Measurements from ENCODE around the gene GPR78. TPM values are rescaled to one million over a fixed set of nuclear protein-coding genes. Genes with fewer than 3 reads are reported as not detected.

GPR78 gene
- total and polyA plus RNA-seq, 2 of the 13 experiments (the other 11 are each of a cell fraction or from before 2014, with no cell fraction given): 0.01 to 0.07 TPM

DNA sequence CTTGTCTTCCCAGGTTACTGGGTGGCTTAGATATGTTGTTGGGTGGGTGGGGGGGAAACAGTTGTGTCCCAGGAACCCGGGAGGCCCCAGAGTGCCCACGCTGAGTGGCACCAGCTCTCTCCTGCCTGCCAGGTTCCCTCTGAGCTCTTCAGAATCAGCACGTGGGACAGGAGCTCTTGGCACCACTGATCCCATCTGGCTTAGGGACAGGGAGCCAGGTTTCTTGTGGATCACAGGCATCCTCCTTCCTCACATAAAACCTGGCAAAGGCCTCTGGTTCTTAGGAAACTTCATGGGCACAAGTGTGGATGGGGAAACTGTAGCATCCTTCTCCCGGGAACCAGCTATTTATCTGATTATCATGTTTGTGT is 3.4 kb downstream of the GPR78 start:
- in situ Hi-C loops (cut with HindIII; ENCODE audit: extremely low pct_ligation_motif_present, low pct_unique_long_range_greater_than_20kb) (no loop called here), intact Hi-C loops (cut with micrococcal nuclease; ENCODE audit: unreplicated experiment) (no loop called here)
- 0% methylated on average over 1 of the region's 4 CpGs for WGBS (ENCODE audit: low lambda C conversion rate)
- POLR2A ChIA-PET: no interaction called here
- no peaks in the 10 kb centered on the region for H3K9me3 ChIP-seq (ENCODE audit: low read length)
- ATAC-seq: no peak
- H3K79me2 ChIP-seq (ENCODE audit: insufficient read depth, low read length): no peaks in the 10 kb centered on the region
- H3K27ac ChIP-seq (ENCODE audit: extremely low read length, insufficient read depth, low read length): no peak overlapping the region
- no peak overlapping the region for H2AFZ ChIP-seq (ENCODE audit: low read length)
- TF ChIP-seq ZNF761 (CRISPR knock-in tag; conservative IDR thresholded peaks at IDR 0.05): no peak
- no peak for TF ChIP-seq NFKBIZ (CRISPR knock-in tag; IDR thresholded peaks at IDR 0.05)
- TF ChIP-seq ZNF546 (CRISPR knock-in tag; conservative IDR thresholded peaks at IDR 0.05): no peak
- no peak for TF ChIP-seq ZSCAN20 (CRISPR knock-in tag; IDR thresholded peaks at IDR 0.05; ENCODE audit: borderline replicate concordance)
- no peak for TF ChIP-seq REL (CRISPR knock-in tag; conservative IDR thresholded peaks at IDR 0.05)
- no peak for TF ChIP-seq NFIB (CRISPR knock-in tag; IDR thresholded peaks at IDR 0.05; ENCODE audit: borderline replicate concordance)
- DNase-seq (ENCODE audit: low spot score): no peak
- H3K4me3 ChIP-seq (replicated peaks in 1 of 3; ENCODE audit: insufficient read depth in 1 of 3, low read depth in 2 of 3, low read length in 3 of 3): no peak overlapping the region
- H3K27me3 ChIP-seq (ENCODE audit: control insufficient read depth in 1 of 2, insufficient read depth in 2 of 2, low read length in 2 of 2): peaks cover 5 to 22% of the 10 kb centered on the region in 2 experiments; a peak in 2 of 5 replicates
- no peak for FAIRE-seq
- H3K4me1 ChIP-seq (ENCODE audit: insufficient read depth, low read length): no peaks in the 10 kb centered on the region
- CTCF ChIA-PET (ENCODE audit: low intra/inter-chr PET ratio, low total read pairs): no interaction called here
- no peaks in the 10 kb centered on the region for H3K36me3 ChIP-seq (replicated peaks in 1 of 2; ENCODE audit: control insufficient read depth in 1 of 2, insufficient read depth in 2 of 2, low read length in 2 of 2)
- H3K4me2 ChIP-seq (ENCODE audit: low read depth, low read length): no peak overlapping the region
- 0 out of 2 replicates have a peak, but pooled peaks cover 3% of the 10 kb centered on the region for H4K20me1 ChIP-seq (ENCODE audit: insufficient read depth, low read length)
- H3K9ac ChIP-seq (ENCODE audit: insufficient read depth, low read depth, low read length): no peak overlapping the region
- BruUV-seq (replicated peaks): no TSS peak

DNA sequence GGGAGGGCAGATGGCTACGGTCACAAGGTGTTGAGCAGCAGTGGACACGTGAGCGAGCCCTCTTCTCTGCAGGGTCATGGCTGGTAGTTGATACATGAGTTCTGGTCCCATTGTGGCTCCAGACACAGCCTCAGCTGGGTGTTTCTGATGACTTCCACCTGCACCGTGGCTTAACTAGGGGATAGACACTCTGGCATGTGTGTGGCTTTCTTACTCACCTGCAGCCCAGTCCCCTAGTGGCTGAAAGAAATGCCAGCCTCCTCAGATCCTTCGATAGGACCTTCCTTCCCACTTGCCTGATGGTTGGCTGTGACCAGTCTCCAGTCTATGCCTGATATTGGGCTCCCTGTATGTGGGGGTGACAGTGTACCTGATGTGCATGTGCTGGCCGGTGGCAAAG is 5.0 kb downstream of the GPR78 start:
- no TSS peak for BruUV-seq (replicated peaks)
- H3K4me3 ChIP-seq (replicated peaks in 1 of 3; ENCODE audit: insufficient read depth in 1 of 3, low read depth in 2 of 3, low read length in 3 of 3): no peak overlapping the region
- no peaks in the 10 kb centered on the region for H3K36me3 ChIP-seq (replicated peaks in 1 of 2; ENCODE audit: control insufficient read depth in 1 of 2, insufficient read depth in 2 of 2, low read length in 2 of 2)
- no peak overlapping the region for H3K4me2 ChIP-seq (ENCODE audit: low read depth, low read length)
- H3K9ac ChIP-seq (ENCODE audit: insufficient read depth, low read depth, low read length): no peak overlapping the region
- ChIA-PET POLR2A (no interaction called here), CTCF (ENCODE audit: low intra/inter-chr PET ratio, low total read pairs) (no interaction called here)
- intact Hi-C loops (cut with micrococcal nuclease; ENCODE audit: unreplicated experiment) (no loop called here), in situ Hi-C loops (cut with HindIII; ENCODE audit: extremely low pct_ligation_motif_present, low pct_unique_long_range_greater_than_20kb) (no loop called here)
- H3K79me2 ChIP-seq (ENCODE audit: insufficient read depth, low read length): no peaks in the 10 kb centered on the region
- 0 out of 2 replicates have a peak, but pooled peaks cover 3% of the 10 kb centered on the region for H4K20me1 ChIP-seq (ENCODE audit: insufficient read depth, low read length)
- no peaks in the 10 kb centered on the region for H3K4me1 ChIP-seq (ENCODE audit: insufficient read depth, low read length)
- peak; percentile 50 for ATAC-seq
- no peak overlapping the region for H3K27ac ChIP-seq (ENCODE audit: extremely low read length, insufficient read depth, low read length)
- H3K9me3 ChIP-seq (ENCODE audit: low read length): no peaks in the 10 kb centered on the region
- DNase-seq (ENCODE audit: low spot score): no peak
- no peak overlapping the region for H2AFZ ChIP-seq (ENCODE audit: low read length)
- no CpG with 5 or more reads among the region's 6 CpGs for WGBS (ENCODE audit: low lambda C conversion rate)
- H3K27me3 ChIP-seq (ENCODE audit: control insufficient read depth in 1 of 2, insufficient read depth in 2 of 2, low read length in 2 of 2): peaks cover 6 to 28% of the 10 kb centered on the region in 2 experiments; a peak in 3 of 5 replicates
- TF ChIP-seq XRCC5 (optimal IDR thresholded peaks at IDR 0.05; ENCODE audit: low read length): peak; percentile 30
- TF ChIP-seq LBX2 (CRISPR knock-in tag; IDR thresholded peaks at IDR 0.05; ENCODE audit: borderline replicate concordance): no peak
- no peak for FAIRE-seq
